HG03060 (cell line): Measurements from ENCODE around the gene UNC93B1.

ENCODE experiments used
- ATAC-seq: cut with Tn5 transposase; IDR thresholded peaks from one replicate; pipeline ENCODE4 v1.9.1; 2021; ENCODE audit warnings: low read depth, moderate number of reproducible peaks; ENCODE audit not compliant: unreplicated experiment

Gene UNC93B1

GRCh38 chr11:68003846-68004550 lies at the start of gene UNC93B1:
UNC93B1 (minus strand) TSS chr11:68004097; CDS start chr11:68004043, 54 bp downstream.
- no peak for ATAC-seq

- ATAC-seq, result no peak
These were observed 49.2 kb upstream of the UNC93B1 start for GRCh38 chr11:68053117-68053516.

GRCh38 chr11:68052137-68052873 lies 48.4 kb upstream of the UNC93B1 start:
- ATAC-seq, result no peak

- no peak for ATAC-seq
These were observed 47.6 kb upstream of the UNC93B1 start for GRCh38 chr11:68051191-68052136.

DNA sequence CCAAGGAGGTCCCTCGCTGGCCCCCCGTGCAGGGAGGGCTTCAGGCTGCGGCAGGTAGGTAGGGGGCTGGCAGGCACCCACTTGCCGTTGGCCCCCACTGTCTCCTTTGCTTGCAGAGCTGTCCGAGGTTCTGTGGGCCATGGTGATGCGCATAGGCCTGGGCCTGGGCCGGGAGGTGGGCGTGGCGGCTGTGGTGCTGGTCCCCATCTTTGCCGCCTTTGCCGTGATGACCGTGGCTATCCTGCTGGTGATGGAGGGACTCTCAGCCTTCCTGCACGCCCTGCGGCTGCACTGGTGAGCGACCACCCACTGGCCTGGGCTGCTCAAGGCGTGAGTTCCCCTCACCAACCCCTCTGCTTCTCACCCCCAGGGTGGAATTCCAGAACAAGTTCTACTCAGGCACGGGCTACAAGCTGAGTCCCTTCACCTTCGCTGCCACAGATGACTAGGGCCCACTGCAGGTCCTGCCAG lies 46.5 kb upstream of the UNC93B1 start:
- ATAC-seq, result no peak

GRCh38 chr11:68049509-68050370 lies 45.8 kb upstream of the UNC93B1 start:
- ATAC-seq, result no peak

- ATAC-seq, result no peak
These were observed 45.0 kb upstream of the UNC93B1 start for GRCh38 chr11:68048681-68049508.

GRCh38 chr11:68047437-68048290 lies 43.8 kb upstream of the UNC93B1 start:
- no peak for ATAC-seq

DNA sequence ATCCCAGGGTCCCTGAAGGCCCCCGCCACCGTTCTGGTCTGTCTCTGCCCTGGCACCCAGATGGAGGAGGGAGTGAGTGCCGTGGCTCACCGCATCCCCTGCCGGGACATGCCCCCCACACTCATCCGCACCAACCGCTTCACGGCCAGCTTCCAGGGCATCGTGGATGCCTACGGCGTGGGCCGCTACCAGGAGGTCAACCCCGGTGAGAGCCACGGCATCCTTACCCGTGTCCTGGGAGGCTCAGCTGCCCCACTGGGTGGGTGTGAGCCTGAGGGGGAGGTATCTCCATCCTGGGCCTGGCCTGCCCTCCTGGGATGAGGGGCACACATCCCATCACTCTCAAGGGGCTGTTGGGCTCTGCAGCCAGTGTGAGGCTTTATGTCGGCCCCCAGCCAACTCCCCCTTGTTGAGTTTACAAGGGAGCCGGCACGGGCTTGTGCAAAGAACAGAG lies 41.0 kb upstream of the UNC93B1 start:
- ATAC-seq, result no peak

- ATAC-seq, result no peak
These were observed 40.4 kb upstream of the UNC93B1 start for GRCh38 chr11:68044145-68044813.

DNA sequence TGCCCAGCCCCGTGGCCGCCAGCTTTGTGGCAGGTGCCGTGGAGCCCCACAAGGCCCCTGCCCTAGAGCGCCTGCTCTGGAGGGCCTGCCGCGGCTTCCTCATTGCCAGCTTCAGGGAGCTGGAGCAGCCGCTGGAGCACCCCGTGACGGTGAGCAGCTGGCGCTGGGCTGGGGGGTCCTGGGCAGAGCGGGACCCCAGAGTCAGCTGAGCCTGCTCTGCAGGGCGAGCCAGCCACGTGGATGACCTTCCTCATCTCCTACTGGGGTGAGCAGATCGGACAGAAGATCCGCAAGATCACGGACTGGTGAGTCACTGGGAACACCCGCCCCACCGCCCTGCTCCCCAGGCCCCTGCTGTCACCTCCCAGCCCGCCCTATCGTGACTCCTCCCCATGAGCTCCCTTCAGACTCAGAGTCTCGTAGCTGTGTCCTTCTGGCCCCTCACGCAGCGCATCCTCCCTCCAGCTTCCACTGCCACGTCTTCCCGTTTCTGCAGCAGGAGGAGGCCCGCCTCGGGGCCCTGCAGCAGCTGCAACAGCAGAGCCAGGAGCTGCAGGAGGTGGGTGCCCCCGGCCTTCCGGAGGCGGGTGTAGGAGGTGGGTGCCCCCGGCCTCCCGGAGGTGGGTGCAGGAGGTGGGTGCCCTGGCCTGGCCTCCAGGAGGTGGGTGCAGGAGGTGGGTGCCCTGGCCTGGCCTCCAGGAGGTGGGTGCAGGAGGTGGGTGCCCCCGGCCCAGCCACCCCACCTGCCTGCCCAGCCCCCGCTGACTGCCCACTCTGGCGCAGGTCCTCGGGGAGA lies 39.6 kb upstream of the UNC93B1 start:
- ATAC-seq, result no peak

DNA sequence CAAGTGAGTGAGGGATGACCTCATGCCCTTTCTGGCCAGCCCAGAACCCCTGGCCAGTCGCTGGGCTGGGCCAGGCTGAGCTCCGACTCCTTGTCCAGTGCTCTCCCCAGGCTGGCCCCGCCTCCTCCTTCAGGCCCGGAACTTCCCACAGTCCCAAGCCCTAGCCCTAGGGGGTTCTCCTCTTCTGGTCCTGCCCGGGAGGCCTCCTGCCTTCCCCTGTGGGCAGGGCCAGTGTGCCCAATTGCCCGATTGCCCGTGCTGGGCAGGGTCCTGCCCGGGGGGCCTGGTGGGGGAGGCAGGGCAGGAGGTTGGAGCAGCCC lies 39.1 kb upstream of the UNC93B1 start:
- no peak for ATAC-seq

DNA sequence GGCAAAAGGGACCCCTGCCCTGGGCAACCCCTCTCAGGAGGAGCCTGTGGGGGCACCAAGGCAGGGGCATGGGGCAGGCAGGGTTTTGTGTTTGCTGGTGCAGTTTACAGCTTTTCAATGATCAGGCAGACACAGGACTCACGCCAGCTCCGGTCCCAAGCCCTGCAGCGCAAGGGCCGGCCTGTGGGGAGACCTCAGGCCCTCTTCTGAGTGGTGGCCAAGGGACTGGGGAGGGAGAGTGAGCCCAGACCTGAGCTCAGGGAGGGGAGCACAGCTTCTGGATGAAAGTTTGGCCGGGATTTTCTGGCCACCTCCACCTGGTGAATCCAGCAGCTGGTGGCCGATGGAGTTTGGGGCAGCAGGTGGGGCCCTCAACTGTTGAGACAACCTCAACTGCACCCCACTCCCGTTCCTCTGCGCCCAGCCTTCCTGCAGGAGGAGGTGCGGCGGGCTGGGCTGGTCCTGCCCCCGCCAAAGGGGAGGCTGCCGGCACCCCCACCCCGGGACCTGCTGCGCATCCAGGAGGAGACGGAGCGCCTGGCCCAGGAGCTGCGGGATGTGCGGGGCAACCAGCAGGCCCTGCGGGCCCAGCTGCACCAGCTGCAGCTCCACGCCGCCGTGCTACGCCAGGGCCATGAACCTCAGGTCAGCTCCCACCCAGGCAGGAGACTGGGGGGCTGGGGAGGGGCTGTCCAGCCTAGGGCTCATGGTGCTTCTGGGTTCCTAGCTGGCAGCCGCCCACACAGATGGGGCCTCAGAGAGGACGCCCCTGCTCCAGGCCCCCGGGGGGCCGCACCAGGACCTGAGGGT lies 38.5 kb upstream of the UNC93B1 start:
- ATAC-seq, result no peak

GRCh38 chr11:68041617-68042218 lies 37.8 kb upstream of the UNC93B1 start:
- ATAC-seq, result no peak

GRCh38 chr11:68040957-68041591 lies 37.2 kb upstream of the UNC93B1 start:
- ATAC-seq, result no peak
